ENCODE measurements around the gene MND1. TPM values are rescaled to one million over a fixed set of nuclear protein-coding genes. Genes with fewer than 3 reads are reported as not detected.
"Not testable (repeated sequence)": the region's sequence is repeated elsewhere in the genome, so short reads cannot be mapped to it uniquely, and the experiment has no call there.

The MND1 gene
- total RNA-seq, 1 experiment from 2014 or later: 7.9 TPM

DNA sequence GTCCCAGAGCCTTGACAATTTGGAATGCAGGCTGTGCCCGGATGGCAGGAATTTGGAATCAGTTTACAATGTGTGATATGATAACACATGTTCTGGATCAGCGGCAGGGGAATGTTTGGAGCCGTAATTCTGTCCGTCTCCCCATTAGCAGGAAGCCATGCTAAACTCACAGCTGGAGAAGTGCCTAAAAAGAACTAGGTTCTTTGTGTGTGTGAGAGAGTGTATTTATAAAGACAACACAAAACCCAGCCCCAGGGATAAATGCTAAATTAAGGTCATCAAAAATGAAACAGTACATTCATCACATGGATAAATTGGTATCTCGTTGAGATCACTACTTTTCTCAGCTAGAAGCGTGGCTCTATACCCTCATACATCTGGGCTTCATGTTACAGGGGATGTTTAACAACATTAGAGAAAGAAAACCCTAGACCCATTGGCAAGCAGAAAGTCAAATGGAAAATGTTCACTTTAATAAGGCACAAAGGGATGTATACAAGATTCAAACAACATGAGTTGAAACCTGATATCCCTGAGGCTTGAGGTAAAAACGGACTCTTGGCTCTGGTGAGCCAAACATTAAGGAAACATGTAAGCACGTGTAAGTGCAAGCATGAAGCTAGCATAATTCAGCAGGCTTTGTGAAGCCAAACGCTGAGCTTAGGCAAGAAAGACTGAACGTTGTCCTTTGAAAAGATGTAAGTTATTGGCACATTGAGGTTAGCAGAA is 103.7 kb downstream of the MND1 start:
- Histone ChIP-seq H3K79me2 (ENCODE audit: low read length) (no peaks in the 10 kb centered on the region), H3K9ac (ENCODE audit: low read length) (no peak overlapping the region), H3K27me3 (ENCODE audit: low read length) (no peaks in the 10 kb centered on the region), H4K20me1 (ENCODE audit: low read length) (no peaks in the 10 kb centered on the region), H3K27ac (ENCODE audit: low read length) (no peak overlapping the region), H2AFZ (ENCODE audit: low read length) (0 out of 2 replicates have a peak overlapping the region, but pooled peaks have one; percentile 4), H3K4me3 (ENCODE audit: low read length) (no peak overlapping the region), H3K9me3 (ENCODE audit: low read length) (no peaks in the 10 kb centered on the region), H3K4me1 (ENCODE audit: insufficient read depth, low read length) (peaks cover 7% of the 10 kb centered on the region), H3K36me3 (ENCODE audit: low read depth, low read length) (no peaks in the 10 kb centered on the region), H3K4me2 (ENCODE audit: low read length) (no peak overlapping the region), H3K9me2 (replicated peaks; ENCODE audit: low read length) (no peaks in the 10 kb centered on the region), H3F3A (ENCODE audit: low read length, unreplicated experiment) (no peaks in the 10 kb centered on the region)
- no TSS peak for BruUV-seq (replicated peaks)
- ChIA-PET CTCF (no interaction called here), POLR2A (ENCODE audit: unreplicated experiment) (interaction anchor here (0.6 kb wide), 1 partner anchor 9 kb away, joined by 4 read pairs; no protein-coding TSS in a partner anchor)
- intact Hi-C loops (cut with micrococcal nuclease): no loop called here
- DNase-seq (no peak), ATAC-seq (no peak)
- TF ChIP-seq EZH2 (IDR thresholded peaks at IDR 0.05; ENCODE audit: low read length, unreplicated experiment) (no peak), EZH2phosphoT487 (IDR thresholded peaks at IDR 0.05; ENCODE audit: borderline replicate concordance, low read length) (no peak)
- TF ChIP-seq, protein P1, sequence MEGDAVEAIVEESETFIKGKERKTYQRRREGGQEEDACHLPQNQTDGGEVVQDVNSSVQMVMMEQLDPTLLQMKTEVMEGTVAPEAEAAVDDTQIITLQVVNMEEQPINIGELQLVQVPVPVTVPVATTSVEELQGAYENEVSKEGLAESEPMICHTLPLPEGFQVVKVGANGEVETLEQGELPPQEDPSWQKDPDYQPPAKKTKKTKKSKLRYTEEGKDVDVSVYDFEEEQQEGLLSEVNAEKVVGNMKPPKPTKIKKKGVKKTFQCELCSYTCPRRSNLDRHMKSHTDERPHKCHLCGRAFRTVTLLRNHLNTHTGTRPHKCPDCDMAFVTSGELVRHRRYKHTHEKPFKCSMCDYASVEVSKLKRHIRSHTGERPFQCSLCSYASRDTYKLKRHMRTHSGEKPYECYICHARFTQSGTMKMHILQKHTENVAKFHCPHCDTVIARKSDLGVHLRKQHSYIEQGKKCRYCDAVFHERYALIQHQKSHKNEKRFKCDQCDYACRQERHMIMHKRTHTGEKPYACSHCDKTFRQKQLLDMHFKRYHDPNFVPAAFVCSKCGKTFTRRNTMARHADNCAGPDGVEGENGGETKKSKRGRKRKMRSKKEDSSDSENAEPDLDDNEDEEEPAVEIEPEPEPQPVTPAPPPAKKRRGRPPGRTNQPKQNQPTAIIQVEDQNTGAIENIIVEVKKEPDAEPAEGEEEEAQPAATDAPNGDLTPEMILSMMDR (conservative IDR thresholded peaks at IDR 0.05; ENCODE audit: low read depth, low read length): no peak

DNA sequence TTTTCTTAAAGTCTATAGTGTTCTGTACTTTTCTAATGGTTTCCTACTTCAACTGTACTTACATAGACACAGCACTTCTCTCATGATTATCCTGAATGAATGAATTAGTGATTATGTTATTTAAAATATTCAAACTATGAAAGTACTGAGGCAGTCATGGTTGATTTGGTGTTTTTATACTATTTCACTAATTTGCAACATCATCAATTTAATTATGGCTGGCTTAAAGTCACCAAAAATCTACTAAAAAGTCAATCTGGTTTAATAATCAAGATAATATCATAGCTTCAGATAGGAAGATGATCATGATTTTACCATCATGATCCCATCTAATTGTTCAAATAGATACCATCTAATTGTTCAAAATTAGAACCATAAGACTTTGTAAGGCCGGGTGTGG is 104.8 kb downstream of the MND1 start:
- BruUV-seq (replicated peaks): no TSS peak

DNA sequence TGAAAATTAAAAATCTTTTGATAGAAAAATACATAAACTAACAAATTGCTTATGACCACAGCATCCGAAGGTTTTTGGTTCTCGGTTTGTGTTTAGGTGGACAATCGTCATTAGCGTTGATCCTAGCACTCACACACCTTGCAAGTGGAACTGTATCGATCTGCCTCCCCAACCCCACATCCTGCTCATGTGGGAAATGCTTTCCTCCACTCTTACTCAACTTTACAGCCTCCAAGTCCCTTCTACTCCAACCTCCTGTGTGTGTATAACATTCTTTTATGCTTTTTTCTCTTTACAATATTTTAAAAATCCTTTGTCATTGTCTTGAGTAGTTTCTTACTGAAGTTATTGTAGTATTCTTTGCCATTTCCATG is 106.0 kb downstream of the MND1 start:
- no peak overlapping the region for H3K4me2 ChIP-seq (ENCODE audit: low read length)
- peaks cover 7% of the 10 kb centered on the region for H3K4me1 ChIP-seq (ENCODE audit: insufficient read depth, low read length)
- intact Hi-C loops (cut with micrococcal nuclease): no loop called here

More for the DNA sequence above, 104.8 kb downstream of the MND1 start:
- TF ChIP-seq EZH2 (IDR thresholded peaks at IDR 0.05; ENCODE audit: low read length, unreplicated experiment) (no peak), EZH2phosphoT487 (IDR thresholded peaks at IDR 0.05; ENCODE audit: borderline replicate concordance, low read length) (no peak)
- TF ChIP-seq, protein P1 (conservative IDR thresholded peaks at IDR 0.05; ENCODE audit: low read depth, low read length): no peak
- Histone ChIP-seq H3K9ac (ENCODE audit: low read length) (no peak overlapping the region), H3K4me1 (ENCODE audit: insufficient read depth, low read length) (peaks cover 7% of the 10 kb centered on the region), H3K9me3 (ENCODE audit: low read length) (no peaks in the 10 kb centered on the region), H4K20me1 (ENCODE audit: low read length) (no peaks in the 10 kb centered on the region), H3K36me3 (ENCODE audit: low read depth, low read length) (no peaks in the 10 kb centered on the region), H3K79me2 (ENCODE audit: low read length) (no peaks in the 10 kb centered on the region), H3K4me3 (ENCODE audit: low read length) (no peak overlapping the region), H3K4me2 (ENCODE audit: low read length) (no peak overlapping the region), H3K27me3 (ENCODE audit: low read length) (no peaks in the 10 kb centered on the region), H3K27ac (ENCODE audit: low read length) (no peak overlapping the region), H3F3A (ENCODE audit: low read length, unreplicated experiment) (no peaks in the 10 kb centered on the region), H2AFZ (ENCODE audit: low read length) (no peak overlapping the region), H3K9me2 (replicated peaks; ENCODE audit: low read length) (no peaks in the 10 kb centered on the region)
- DNase-seq: no peak
- ChIA-PET CTCF (no interaction called here), POLR2A (ENCODE audit: unreplicated experiment) (no interaction called here)
- ATAC-seq: no peak
- intact Hi-C loops (cut with micrococcal nuclease): no loop called here

DNA sequence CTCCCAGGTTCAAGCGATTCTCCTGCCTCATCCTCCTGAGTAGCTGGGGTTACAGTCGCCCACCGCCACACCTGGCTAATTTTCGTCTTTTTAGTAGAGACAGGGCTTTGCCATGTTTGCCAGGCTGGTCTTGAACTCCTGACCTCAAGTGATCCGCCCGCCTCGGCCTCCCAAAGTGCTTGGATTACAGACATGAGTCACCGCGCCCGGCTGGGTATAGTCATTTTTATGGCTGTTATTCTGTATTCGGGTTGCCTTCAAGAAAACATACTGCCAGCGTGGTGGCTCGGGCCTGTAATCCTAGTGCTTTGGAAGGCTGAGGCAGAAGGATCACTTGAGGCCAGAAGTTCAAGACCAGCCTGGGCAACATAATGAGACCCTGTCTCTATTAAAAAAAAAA is 106.7 kb downstream of the MND1 start:
- ATAC-seq; H3K4me2 ChIP-seq (ENCODE audit: low read length); intact Hi-C loops (cut with micrococcal nuclease); H3K4me1 ChIP-seq (ENCODE audit: insufficient read depth, low read length); BruUV-seq (replicated peaks); POLR2A ChIA-PET (ENCODE audit: unreplicated experiment); H3K36me3 ChIP-seq (ENCODE audit: low read depth, low read length); H3F3A ChIP-seq (ENCODE audit: low read length, unreplicated experiment); H3K9me3 ChIP-seq (ENCODE audit: low read length); H3K27ac ChIP-seq (ENCODE audit: low read length); CTCF ChIA-PET; DNase-seq; H3K9me2 ChIP-seq (replicated peaks; ENCODE audit: low read length); H3K27me3 ChIP-seq (ENCODE audit: low read length); H2AFZ ChIP-seq (ENCODE audit: low read length); H4K20me1 ChIP-seq (ENCODE audit: low read length); H3K9ac ChIP-seq (ENCODE audit: low read length); H3K79me2 ChIP-seq (ENCODE audit: low read length); H3K4me3 ChIP-seq (ENCODE audit: low read length): not testable (repeated sequence)

More for the DNA sequence above, 106.0 kb downstream of the MND1 start:
- TF ChIP-seq, protein P1 (conservative IDR thresholded peaks at IDR 0.05; ENCODE audit: low read depth, low read length): no peak
- TF ChIP-seq EZH2 (IDR thresholded peaks at IDR 0.05; ENCODE audit: low read length, unreplicated experiment) (no peak), EZH2phosphoT487 (IDR thresholded peaks at IDR 0.05; ENCODE audit: borderline replicate concordance, low read length) (no peak)
- no peak overlapping the region for H3K9ac ChIP-seq (ENCODE audit: low read length)
- ChIA-PET CTCF (no interaction called here), POLR2A (ENCODE audit: unreplicated experiment) (no interaction called here)
- H3K27me3 ChIP-seq (ENCODE audit: low read length): no peaks in the 10 kb centered on the region
- BruUV-seq (replicated peaks): no TSS peak
- no peaks in the 10 kb centered on the region for H4K20me1 ChIP-seq (ENCODE audit: low read length)
- H3K9me3 ChIP-seq (ENCODE audit: low read length): no peaks in the 10 kb centered on the region
- no peak overlapping the region for H3K4me3 ChIP-seq (ENCODE audit: low read length)
- ATAC-seq (no peak), DNase-seq (no peak)
- H2AFZ ChIP-seq (ENCODE audit: low read length): no peak overlapping the region
- no peak overlapping the region for H3K27ac ChIP-seq (ENCODE audit: low read length)
- no peaks in the 10 kb centered on the region for H3K79me2 ChIP-seq (ENCODE audit: low read length)
- no peaks in the 10 kb centered on the region for H3K36me3 ChIP-seq (ENCODE audit: low read depth, low read length)
- no peaks in the 10 kb centered on the region for H3K9me2 ChIP-seq (replicated peaks; ENCODE audit: low read length)
- H3F3A ChIP-seq (ENCODE audit: low read length, unreplicated experiment): no peaks in the 10 kb centered on the region
